Measurements from ENCODE around the gene EIF2B5.
"Not testable (repeated sequence)": the region's sequence is repeated elsewhere in the genome, so short reads cannot be mapped to it uniquely, and the experiment has no call there.

EIF2B5 gene

DNA sequence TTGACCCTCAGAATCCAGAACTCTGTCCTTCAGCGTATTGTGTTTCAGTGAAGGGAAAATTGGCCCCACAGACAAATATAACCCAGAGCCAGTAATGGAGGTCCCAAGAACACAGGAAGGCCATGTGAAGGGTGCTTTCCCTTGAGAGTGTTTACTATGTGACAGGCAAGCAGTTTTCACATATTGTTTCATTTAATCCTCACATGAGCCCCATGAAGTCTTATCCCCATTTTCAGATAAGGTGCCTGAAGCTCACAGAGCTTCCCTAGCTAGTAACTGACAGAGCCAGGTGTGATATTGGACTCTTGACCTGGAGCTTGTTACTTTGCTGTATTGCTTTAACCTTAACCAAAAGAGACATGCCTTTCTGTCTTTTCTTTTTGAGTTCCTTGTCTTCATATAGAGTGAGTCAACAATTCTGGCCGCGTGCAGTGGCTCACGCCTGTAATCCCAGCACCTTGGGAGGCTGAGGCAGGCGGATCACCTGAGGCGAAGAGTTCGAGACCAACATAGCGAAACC is 10.7 kb downstream of the EIF2B5 start:
- DNase-seq (ENCODE audit: low spot score) = no peak

DNA sequence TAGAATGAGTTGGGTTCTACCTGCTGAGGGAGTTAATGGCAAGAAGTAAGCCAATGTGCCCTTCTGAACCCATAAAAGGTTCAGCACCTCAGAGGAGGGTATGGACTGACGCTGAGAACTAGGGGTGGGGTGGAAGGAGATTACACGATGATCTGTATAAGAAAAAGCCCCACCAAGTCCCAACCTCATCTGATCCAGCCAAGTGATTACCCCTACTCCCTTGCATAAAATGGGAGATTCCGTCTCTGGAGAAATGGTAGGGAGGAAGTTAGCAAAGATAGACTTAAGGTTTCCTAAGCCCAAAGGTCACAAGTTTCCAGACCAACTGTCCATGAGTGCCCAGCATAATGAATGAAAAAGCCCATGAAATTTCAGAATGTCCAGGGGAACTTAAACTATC is 12.9 kb downstream of the EIF2B5 start:
- no peak for DNase-seq (ENCODE audit: low spot score)

DNA sequence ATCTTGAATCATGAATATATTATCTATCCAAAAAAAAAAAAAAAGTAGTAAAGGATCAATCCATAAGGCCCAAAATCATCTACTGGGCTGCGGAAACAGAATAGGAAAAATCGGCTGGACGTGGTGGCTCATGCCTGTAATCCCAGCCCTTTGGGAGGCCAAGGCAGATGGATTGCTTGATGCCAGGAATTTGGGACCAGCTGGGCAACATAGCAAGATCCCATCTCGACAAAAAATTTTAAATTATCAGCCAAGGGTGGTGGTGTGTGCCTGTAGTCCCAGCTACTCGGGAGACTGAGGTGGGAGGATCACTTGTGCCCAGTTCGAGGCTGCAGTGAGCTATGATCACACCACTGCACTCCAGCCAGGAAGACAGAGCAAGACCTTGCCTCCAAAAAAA is 14.0 kb downstream of the EIF2B5 start:
- no peak for DNase-seq (ENCODE audit: low spot score)

DNA sequence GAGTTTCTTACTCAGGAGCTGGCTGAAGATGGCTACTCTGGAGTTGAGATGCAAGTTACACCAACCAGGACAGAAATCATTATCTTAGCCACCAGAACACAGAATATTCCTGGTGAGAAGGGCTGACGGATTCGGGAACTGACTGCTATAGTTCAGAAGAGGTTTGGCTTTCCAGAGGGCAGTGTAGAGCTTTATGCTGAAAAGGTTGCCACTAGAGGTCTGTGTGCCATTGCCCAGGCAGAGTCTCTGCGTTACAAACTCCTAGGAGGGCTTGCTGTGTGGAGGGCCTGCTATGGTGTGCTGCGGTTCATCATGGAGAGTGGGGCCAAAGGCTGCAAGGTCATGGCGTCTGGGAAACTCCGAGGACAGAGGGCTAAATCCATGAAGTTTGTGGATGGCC is 14.6 kb downstream of the EIF2B5 start:
- not testable (repeated sequence) for DNase-seq (ENCODE audit: low spot score)

DNA sequence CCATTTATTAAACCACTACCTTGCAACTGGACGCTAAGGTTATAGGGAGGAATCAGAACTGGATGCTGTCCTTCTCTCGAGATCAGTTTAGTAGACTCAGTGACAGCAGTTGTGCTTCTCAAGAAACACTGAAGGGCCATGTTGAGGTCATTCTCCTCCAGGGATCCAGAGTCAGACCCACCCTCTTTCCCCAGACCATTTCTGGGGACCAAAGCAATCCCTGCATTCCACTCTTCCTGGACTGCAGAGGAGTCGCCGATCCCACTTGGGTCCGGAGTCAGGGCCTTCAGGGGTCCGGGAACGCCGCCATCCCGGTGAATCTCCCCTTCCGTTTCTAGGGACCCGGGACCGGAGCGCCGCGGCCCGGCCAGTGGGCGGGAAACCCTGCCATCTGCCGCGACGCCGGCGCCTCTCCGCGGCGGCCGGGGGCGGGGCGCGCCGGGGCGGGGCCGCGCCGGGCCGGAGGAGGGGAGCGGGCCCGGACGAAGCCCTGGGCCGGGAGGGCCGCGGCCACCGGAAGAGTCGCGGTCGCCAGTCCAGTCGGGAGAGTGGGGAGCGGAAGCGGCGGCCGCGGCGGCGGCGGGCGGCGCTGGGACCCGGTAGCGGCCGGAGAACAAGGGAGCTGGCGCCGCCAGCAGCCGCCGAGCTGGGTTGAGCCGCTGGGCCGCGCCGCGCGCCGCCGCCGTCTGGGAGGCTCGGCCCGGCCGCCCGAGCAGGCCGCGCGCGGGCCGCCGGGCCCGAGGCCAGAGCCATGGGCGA is 19.9 kb downstream of the EIF2B5 start, which contains the start of gene DVL3:
Gene DVL3 (plus strand): TSS at position 493 of the 759 bp plus-strand sequence. CDS start 259 bp downstream, at position 752.
- peak; percentile 69 for DNase-seq (ENCODE audit: low spot score)

DNA sequence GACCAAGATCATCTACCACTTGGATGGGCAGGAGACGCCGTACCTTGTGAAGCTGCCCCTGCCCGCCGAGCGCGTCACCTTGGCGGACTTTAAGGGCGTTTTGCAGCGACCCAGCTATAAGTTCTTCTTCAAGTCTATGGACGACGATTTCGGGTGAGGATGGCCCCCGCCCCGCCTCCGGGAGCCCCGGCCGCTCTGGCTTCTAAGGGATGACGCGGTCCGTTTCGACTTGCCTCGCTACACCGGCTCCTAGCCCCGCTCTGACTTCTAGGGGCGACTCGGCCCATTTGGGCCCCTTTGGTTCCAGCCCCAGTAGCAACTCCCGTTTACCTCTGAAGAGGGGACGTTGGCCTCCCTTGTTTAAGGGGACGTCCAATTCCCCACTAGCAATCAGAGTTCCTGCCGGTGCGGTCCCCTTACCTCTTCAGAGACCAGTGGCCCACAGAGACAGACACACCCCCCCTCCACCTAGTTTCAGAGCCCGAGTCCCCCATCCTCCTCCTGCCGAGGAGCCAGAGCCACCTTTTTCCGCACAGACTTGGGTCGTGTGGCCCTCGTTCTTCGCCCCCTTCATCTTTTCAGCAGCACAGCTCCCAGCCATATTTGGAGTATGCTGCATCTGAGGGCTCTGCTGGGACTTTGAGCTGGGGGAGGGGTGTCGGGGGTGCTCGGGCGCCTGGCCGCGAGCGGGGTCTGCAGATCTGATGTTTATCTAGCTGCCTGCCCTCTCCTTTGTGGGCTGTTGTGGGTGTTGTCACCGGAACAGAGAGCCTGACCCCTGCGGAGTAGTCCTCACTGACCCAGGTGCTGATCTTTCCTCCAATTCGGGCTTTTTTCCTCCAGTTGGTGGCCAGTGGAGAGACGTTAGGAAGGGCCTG is 20.7 kb downstream of the EIF2B5 start:
- no peak for DNase-seq (ENCODE audit: low spot score)

DNA sequence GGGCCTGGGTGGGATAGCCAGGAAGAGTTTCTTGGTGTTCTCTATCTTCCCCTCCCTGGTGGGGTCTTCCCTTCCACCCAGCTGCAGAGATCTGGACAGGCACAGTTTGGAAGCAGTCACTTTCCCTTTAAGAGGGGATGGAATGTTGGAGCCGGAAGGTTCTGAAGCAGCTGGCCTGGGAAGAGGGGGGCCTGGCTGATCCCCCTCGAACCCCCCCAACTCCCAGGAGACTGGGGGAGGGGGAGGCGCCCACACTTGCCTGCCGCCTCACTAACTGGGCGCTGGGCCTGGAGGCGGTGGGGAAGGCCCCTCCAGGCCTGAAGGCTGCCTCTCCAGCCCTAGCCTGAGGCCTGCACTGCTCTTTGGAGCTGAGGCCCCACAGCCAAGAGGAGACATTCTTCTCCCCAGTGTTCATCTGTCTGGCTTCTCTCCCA is 21.4 kb downstream of the EIF2B5 start:
- peak; percentile 67 for DNase-seq (ENCODE audit: low spot score)

DNA sequence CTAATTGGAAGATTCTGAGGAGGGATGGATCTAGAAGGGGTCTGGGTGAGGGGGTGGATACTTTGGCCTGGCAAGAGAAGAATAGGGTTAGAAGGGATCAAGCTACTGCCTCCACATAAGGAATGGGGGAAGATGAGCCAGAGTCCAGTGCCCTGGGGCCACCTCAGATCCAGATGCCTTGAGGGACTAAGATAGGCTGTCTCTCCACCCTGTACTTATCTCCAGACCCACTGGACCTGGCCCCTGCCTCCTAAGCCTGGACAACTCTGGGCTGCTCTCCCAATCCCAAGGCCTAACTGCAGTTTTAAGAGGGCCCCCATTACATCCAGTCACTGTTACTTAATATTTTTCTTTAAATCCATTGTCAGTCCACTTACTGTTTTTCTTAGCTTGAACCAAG is 22.0 kb downstream of the EIF2B5 start:
- DNase-seq (ENCODE audit: low spot score) = no peak

DNA sequence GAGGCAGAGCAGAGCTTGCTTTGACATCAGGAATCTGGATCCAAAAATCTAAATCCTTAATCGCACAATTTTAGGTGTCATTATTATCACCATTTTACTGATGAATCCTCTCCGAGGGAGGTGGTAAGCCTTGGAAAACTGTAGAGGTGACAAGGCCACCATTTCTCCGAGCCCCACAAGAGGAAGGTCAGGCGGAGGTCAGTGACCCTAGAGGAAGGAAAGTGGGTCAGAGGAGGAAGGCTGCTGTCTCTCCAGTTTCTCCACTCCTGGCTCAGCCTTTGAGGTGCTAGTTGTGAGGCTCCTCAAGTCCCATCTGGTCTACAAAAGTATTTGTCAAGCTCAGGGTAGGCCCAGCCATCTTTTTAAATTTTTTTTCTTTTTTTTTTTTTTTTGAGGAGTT is 23.2 kb downstream of the EIF2B5 start:
- no peak for DNase-seq (ENCODE audit: low spot score)

DNA sequence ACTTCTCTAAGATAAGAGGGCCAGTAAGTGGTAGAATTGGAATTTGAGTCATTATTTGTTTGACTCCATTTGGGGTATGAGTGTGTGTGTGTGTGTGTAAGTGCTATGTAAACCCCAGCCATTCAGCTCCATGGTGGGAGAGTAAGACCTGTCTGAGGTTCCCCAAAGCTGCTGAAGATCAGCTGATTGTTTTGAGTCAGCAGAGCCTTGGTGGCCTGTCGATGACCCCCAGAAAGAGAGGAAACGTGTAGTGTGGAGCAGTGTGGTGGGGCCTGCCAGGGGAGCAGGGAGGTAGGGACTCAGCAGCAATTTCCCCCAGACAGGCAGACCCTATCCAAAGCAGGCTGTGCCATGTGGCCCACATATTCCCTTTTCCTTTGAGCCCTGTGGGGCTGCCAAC is 25.3 kb downstream of the EIF2B5 start:
- DNase-seq (ENCODE audit: low spot score) = no peak

DNA sequence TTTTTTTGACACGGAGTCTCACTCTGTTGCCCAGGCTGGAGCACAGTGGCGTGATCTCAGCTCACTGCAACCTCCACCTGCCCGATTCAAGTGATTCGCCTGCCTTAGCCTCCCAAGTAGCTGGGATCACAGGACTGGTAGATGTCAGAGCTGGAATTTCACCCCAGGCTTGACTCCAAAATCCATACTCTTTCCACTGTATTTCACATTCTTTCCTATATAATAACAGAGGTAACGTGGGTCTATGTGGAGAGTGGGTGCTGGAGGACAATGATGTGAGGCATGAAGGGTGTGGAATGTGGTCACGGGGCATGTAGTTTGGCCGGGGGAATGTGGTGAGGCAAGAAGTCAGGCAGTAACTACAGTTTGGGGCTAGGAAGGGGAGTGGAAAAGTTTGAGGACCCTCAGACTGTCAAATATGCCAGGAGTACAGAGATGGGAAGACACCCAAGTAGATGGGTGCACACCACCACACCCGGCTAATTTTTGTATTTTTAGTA is 27.5 kb downstream of the EIF2B5 start:
- DNase-seq (ENCODE audit: low spot score) = not testable (repeated sequence)

DNA sequence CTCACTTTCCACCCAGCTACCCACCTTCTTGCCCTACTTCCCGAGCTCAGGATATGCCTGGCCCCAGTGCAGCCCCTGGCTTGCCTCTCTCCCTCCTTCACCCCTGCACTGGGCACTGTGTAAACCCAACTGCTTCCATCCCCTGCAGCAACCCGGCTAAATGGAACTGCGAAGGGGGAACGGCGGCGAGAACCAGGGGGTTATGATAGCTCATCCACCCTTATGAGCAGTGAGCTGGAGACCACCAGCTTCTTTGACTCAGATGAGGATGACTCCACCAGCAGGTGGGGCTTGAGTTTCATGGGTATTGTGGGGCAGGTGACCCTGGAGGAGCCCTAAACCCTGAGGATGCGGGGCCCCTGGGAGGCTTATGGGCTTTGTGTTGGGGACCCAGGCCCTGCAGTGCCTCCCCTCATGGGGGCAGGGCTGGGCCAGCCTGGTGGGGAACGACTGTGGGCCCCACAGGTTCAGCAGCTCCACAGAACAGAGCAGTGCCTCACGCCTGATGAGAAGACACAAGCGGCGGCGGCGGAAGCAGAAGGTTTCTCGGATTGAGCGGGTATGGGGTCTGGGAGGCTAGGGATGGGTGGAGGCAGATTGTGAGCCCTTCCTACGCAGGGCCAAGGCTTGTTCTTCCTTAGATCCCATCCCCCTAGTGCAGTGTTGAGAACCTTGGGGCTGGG is 29.6 kb downstream of the EIF2B5 start:
- no peak for DNase-seq (ENCODE audit: low spot score)

DNA sequence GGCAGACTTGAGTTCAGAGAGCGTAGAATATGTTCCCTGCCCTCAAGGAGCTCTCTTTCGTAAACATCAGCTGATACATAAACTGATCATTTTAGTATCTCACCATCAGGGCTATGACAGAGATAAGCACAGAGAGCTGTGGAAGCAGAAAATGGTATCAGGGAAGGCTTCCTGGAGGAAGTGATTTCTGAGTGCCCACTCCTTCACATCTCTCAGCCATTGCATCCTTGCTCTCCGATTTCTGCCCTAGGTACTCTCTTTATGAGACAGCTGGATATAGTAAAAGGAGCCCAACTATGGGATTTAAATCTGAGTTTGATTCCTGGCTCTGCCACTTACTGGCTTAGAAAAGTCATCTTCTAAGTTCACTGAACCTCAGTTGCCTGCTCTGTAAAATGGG is 30.4 kb downstream of the EIF2B5 start:
- no peak for DNase-seq (ENCODE audit: low spot score)

DNA sequence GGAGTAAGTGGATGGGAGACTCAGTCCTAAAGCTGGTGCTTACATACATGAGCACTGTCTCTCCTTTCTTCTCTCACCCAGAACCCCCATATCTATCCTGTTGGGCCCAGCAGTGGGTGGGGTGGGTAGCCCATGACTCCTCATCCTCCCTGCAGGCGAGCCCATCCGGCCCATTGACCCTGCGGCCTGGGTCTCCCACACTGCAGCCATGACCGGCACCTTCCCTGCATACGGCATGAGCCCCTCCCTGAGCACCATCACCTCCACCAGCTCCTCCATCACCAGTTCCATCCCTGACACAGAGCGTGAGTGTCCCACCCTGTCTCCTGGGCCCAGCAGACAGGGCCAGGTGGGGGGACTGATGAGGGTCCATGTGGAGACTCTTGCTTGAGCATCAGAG is 31.5 kb downstream of the EIF2B5 start:
- DNase-seq (ENCODE audit: low spot score) = no peak

DNA sequence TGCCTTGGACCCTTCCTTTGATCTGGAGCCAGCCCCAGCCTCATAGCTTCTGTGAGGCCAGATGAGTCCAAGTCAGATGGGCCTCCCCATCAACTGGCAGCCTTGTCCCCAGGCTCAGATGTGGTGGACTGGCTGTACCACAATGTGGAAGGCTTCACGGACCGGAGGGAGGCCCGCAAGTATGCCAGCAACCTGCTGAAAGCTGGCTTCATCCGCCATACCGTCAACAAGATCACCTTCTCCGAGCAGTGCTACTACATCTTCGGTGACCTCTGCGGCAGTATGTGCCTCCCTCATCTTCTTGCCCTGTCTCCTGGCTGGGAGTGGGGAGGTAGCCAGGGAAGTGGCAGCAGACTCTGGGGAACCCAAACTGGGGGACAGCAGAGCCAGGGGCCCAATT is 32.6 kb downstream of the EIF2B5 start:
- no peak for DNase-seq (ENCODE audit: low spot score)

DNA sequence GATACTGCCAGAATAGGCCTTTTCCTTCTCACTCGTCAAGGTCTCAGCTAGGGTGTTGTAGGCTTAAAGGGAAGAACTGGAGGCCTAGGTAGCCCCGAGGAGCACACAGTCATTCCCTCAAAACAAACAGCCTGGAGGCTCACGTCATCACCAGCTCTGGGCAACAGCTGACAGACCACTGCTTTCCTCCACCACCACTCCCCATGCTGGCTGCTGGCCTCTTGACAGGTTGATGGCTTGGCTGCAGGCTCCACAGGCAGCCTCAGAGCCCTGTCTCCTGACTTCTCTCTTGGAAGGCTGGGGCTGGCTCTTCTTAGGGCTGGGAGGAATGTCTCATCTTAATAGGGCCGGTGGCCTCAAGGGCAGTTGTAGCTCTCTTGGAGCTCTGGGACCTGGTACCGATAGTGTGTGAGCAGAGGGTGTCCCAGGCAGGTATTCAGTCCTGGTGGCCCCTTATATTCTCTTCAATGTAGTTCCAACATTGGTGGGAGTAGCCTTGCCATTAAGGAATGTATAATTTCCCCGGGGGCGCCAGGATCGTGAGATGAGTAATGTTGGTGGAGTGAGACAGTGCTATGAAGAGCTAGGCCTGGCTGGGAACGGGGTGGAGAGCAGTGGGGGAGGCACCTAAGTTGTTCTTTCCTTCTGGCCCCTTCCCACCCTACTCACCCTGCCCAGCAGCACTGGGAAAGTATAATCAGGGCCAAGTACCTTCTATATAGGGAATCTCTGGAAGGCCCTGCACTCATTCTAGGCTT is 33.4 kb downstream of the EIF2B5 start:
- no peak for DNase-seq (ENCODE audit: low spot score)

DNA sequence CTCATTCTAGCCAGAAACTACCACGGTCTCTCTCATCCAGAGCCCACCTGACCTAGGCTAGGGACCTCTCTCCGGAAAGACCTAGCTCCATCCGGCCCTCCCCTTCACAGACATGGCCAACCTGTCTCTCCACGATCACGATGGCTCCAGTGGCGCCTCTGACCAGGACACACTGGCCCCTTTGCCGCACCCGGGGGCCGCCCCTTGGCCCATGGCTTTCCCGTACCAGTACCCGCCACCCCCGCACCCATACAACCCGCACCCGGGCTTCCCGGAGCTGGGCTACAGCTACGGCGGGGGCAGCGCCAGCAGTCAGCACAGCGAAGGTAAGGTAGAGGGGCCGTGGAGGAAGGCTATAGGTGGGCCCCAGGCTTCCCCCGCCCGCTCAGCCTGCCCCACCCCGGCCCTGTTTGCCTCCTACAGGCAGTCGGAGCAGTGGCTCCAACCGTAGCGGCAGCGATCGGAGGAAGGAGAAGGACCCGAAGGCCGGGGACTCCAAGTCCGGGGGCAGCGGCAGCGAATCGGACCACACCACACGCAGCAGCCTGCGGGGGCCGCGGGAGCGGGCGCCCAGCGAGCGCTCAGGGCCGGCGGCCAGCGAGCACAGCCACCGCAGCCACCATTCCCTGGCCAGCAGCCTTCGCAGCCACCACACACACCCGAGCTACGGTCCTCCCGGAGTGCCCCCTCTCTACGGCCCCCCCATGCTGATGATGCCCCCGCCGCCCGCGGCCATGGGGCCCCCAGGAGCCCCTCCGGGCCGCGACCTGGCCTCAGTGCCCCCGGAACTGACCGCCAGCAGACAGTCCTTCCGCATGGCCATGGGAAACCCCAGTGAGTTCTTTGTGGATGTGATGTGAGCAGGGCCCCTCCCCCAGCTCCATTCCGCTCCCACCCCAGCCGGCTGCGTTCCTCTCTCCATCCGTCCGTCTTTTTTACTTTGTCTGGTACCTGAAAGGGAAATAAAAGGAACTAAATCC is 35.0 kb downstream of the EIF2B5 start:
- no peak for DNase-seq (ENCODE audit: low spot score)

DNA sequence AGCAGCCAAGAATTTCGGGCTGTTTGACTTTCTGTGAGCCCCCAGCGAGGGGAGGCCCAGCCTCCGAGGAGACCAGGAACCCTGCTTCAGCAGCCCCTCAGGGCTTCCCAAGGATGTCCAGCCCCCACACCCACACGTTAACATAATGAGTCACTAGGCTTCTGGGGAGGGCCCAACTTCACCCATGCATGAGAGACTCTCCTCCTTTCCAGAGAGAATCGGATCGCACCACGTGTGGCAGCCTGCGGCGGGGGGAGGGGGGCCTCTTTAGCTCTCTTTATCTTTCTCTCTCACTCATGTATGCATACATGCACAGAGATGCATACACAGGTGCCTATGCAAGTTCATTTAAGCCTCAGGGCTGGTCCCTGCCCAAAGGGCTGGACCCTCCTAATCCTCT is 36.4 kb downstream of the EIF2B5 start:
- no peak for DNase-seq (ENCODE audit: low spot score)

DNA sequence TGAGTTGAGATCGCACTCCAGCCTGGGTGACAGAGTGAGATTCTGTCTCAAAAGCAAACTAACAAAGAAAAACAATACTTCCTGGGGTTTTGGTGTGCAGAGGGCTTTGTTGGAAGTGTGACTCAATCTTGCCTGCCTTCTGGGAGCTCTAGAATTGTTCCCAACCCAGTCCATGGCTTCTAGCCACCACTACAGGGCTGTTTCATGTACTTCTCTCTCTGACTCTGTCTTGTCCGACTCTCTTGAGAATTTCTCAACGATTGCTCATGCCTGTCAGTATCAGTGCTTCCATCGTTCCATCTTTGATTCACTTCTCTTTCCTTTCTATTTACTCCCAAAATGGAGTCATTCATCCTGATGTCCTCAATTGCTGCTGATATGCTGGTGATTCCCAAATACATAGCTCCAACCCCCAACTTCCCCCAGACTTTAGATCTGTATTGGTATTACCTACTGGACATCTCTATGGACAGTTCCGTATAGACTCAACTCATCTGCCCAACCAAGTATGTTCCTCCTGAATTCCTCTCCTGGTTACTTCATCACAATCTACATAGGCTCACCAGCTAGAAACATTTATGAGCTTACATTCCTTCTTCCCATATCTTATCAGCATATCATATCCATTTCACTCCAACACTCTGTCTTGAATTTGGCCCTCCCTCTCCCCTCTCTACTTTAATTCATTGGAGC is 37.7 kb downstream of the EIF2B5 start:
- no peak for DNase-seq (ENCODE audit: low spot score)

DNA sequence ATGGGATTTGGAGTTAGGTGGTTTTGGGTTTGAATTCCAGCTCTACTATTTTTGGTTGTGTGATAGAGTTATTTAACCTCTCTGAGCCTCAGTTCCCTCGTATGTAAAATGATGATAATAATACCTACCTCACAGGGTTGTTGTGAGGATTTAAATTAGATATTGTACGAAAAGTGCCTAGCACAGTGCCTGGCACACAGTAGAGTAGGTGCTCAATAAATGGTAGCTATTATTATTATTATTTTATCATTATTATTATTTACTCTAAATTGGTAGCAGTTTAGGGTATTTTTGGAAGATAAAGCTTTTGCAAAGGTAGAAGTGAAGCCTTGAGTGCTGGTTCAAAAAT is 38.2 kb downstream of the EIF2B5 start:
- no peak for DNase-seq (ENCODE audit: low spot score)

Data from RKO (cell line).